Measurements from ENCODE around the gene NUP210L.

- TF ChIP-seq CTCF (conservative IDR thresholded peaks at IDR 0.05): no peak
- TF ChIP-seq ZFX (IDR thresholded peaks at IDR 0.05): no peak
Measured at GRCh38 chr1:154158307-154159125, 3.6 kb upstream of the NUP210L start.

All from C4-2B (cell line).